Gastrocnemius medialis (tissue), 4 donors: ENCODE measurements around the gene SLC6A4. TPM values are rescaled to one million over a fixed set of nuclear protein-coding genes. Genes with fewer than 3 reads are reported as not detected.
"Not testable (repeated sequence)": the region's sequence is repeated elsewhere in the genome, so short reads cannot be mapped to it uniquely, and the experiment has no call there.

Experiments used
- ATAC-seq, 2 donors: fragments of 150-250 bp; one replicate each; pipeline ENCODE4 v1.9.1; 2016
- DNase-seq, 2 donors: peaks; one replicate each; pipeline ENCODE4 v3.0.0-alpha.2; 2019
- H3K27ac ChIP-seq, 4 donors: fragments of 200-600 bp; sonication (generic); 1 replicate in 1 of 4; 2 replicates in 3 of 4; pipeline ENCODE4 v1.5.1; 2016 to 2018; ENCODE audit warnings: mild to moderate bottlenecking in 2 of 4, moderate library complexity in 1 of 4
- H3K27me3 ChIP-seq, 3 donors: fragments of 200-600 bp; sonication (generic) in 2 of 3; 1 replicate in 1 of 3; 2 replicates in 2 of 3; pipeline versions ENCODE4 v1.5.1 to v1.6.0; 2016 to 2019; ENCODE audit warnings: mild to moderate bottlenecking in 1 of 3, moderate library complexity in 1 of 3
- H3K36me3 ChIP-seq, 2 donors: fragments of 200-600 bp; sonication (generic) in 1 of 2; one replicate each; pipeline ENCODE4 v1.5.1; 2017 to 2018
- H3K4me1 ChIP-seq, 2 donors: fragments of 200-600 bp; sonication (generic) in 1 of 2; one replicate each; pipeline ENCODE4 v1.5.1; 2016 to 2017; ENCODE audit warnings: mild to moderate bottlenecking in 2 of 2
- H3K4me3 ChIP-seq, 4 donors: fragments of 200-600 bp; sonication (generic) in 3 of 4; 1 replicate in 1 of 4; 2 replicates in 3 of 4; pipeline ENCODE4 v1.5.1; 2016 to 2019; ENCODE audit warnings: mild to moderate bottlenecking in 2 of 4
- H3K9me3 ChIP-seq, 3 donors: fragments of 200-600 bp; sonication (generic) in 2 of 3; 1 replicate in 1 of 3; 2 replicates in 2 of 3; pipeline ENCODE4 v1.5.1; 2016 to 2019
- CTCF ChIP-seq, 5 experiments: fragments of 450-650 bp in 3 of 5; fragments of 200-600 bp in 2 of 5; sonication (generic) in 2 of 5; IDR thresholded peaks in 4 of 5; conservative IDR thresholded peaks in 1 of 5; 1 replicate in 4 of 5; 2 replicates in 1 of 5; pipeline ENCODE4 v1.5.1; 2016 to 2019; ENCODE audit warnings: antibody characterized with exemption in 5 of 5, mild to moderate bottlenecking in 3 of 5, moderate library complexity in 3 of 5
- POLR2A ChIP-seq, 2 donors: fragments of 450-650 bp; IDR thresholded peaks; one replicate each; pipeline ENCODE4 v1.6.1; 2017; ENCODE audit warnings: antibody characterized with exemption in 2 of 2, mild to moderate bottlenecking in 2 of 2, moderate library complexity in 2 of 2
- in situ Hi-C, 4 donors: fragments of 200-750 bp; cut with MboI; loops; one replicate each; pipeline versions ENCODE4 v1.15.0 to v1.8.0; 2017; ENCODE audit warnings: low sequenced_read_pairs in 4 of 4
- intact Hi-C: fragments of 100-400 bp; cut with DNase I; formaldehyde crosslinking; loops from one replicate; pipeline ENCODE4 v1.15.1; 2023; ENCODE audit warnings: low total_unique reads
- total RNA-seq, 4 donors: library from RNA; depleted of rRNA; stranded (reverse); fragments of >200 nt; gene quantifications; one replicate each; pipeline versions ENCODE4 v1.1.0 to v1.2.3, GENCODE V29; 2016

The SLC6A4 gene
- total RNA-seq, 4 donors from 2014 or later = 0.35 to 0.46 TPM; not detected in 2

- intact Hi-C loops = no loop called here
- no peaks in the 10 kb centered on the region for H3K36me3 ChIP-seq
- no peaks in the 10 kb centered on the region for H3K9me3 ChIP-seq
- H3K4me1 ChIP-seq = peaks cover 0 to 3% of the 10 kb centered on the region in 2 donors
- no peak overlapping the region for H3K27ac ChIP-seq
- in situ Hi-C loops = no loop called here
- ATAC-seq (no peak), DNase-seq (no peak)
- TF ChIP-seq POLR2A (IDR thresholded peaks at IDR 0.05) (no peak), CTCF (IDR thresholded peaks at IDR 0.05 in 4 of 5, conservative IDR thresholded peaks at IDR 0.05 in 1 of 5) (no peak)
- no peak overlapping the region for H3K4me3 ChIP-seq
- no peaks in the 10 kb centered on the region for H3K27me3 ChIP-seq
These were observed 82.0 kb downstream of the SLC6A4 start for GRCh38 chr17:30153463-30153862.

DNA sequence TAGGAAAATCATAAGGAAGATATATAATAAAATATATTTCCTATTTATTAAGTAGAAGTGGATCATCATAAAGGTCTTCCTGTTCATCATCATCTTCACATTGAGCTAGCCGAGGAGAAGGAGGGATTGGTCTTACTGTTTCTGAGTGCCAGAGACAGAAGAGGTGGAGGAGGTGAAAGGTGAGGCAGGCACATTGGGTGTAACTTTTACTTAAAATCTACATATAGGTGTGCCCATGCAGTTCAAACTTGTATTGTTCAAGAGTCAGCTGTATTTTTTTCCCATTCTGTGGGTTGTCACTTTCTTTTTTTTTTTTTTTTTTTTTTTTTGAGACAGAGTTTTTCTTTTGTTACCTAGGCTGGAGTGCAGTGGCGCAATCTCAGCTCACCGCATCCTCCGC is 84.0 kb downstream of the SLC6A4 start:
- no peaks in the 10 kb centered on the region for H3K4me1 ChIP-seq
- H3K27ac ChIP-seq = no peak overlapping the region
- DNase-seq = no peak
- ATAC-seq = no peak
- no peaks in the 10 kb centered on the region for H3K36me3 ChIP-seq
- TF ChIP-seq CTCF (IDR thresholded peaks at IDR 0.05 in 4 of 5, conservative IDR thresholded peaks at IDR 0.05 in 1 of 5) = no peak
- TF ChIP-seq POLR2A (IDR thresholded peaks at IDR 0.05) = no peak
- no peak overlapping the region for H3K4me3 ChIP-seq
- no peaks in the 10 kb centered on the region for H3K27me3 ChIP-seq
- H3K9me3 ChIP-seq = no peaks in the 10 kb centered on the region
- in situ Hi-C loops = no loop called here
- intact Hi-C loops = no loop called here

GRCh38 chr17:30148376-30148775 is 87.1 kb downstream of the SLC6A4 start:
- ATAC-seq = no peak
- H3K36me3 ChIP-seq = no peaks in the 10 kb centered on the region
- in situ Hi-C loops (no loop called here), intact Hi-C loops (no loop called here)
- H3K9me3 ChIP-seq = no peaks in the 10 kb centered on the region
- H3K4me1 ChIP-seq = no peaks in the 10 kb centered on the region
- TF ChIP-seq CTCF (IDR thresholded peaks at IDR 0.05 in 4 of 5, conservative IDR thresholded peaks at IDR 0.05 in 1 of 5) = no peak
- TF ChIP-seq POLR2A (IDR thresholded peaks at IDR 0.05) = no peak
- no peaks in the 10 kb centered on the region for H3K27me3 ChIP-seq
- no peak overlapping the region for H3K27ac ChIP-seq
- no peak overlapping the region for H3K4me3 ChIP-seq
- no peak for DNase-seq

DNA sequence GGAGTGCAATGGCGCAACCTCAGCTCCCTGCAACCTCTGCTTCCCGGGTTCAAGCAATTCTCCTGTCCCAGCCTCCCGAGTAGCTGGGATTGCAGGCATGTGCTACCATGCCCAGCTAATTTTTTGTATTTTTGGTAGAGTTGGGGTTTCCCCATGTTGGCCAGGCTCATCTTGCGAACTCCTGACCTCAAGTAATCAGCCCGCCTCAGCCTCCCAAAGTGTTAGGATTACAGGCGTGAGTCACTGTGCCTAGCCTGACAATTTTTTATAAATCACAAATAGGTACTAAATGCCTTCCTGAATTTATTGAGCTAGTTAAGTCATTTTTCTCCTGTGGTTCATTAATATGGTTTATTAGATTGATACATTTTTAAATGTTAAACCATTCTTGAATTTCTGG is 87.6 kb downstream of the SLC6A4 start:
- H3K27me3 ChIP-seq, ATAC-seq, H3K4me3 ChIP-seq, DNase-seq, in situ Hi-C loops, H3K4me1 ChIP-seq, intact Hi-C loops, H3K9me3 ChIP-seq, H3K27ac ChIP-seq, H3K36me3 ChIP-seq: not testable (repeated sequence)

Other genes with a start within 250 kb of the SLC6A4 start
- 10 to 100 TPM in 3 of 4 donors, 1 to 10 TPM in 1; 7.4 to 13.3 (median 11.0) TPM for gene NSRP1, start 118.9 kb downstream of the SLC6A4 start, total RNA-seq
- gene BLMH, start 56.2 kb upstream of the SLC6A4 start, total RNA-seq = 10 to 100 TPM in 3 of 4 donors, 1 to 10 TPM in 1; 7.4 to 17.7 (median 16.7) TPM
- gene TMIGD1, start 98.4 kb upstream of the SLC6A4 start, total RNA-seq = under 1 TPM in 1 of 4 donors, not detected in 3; 0.68 TPM
- 10 to 100 TPM; 20.8 to 32.4 (median 28.0) TPM for gene CPD, start 143.2 kb upstream of the SLC6A4 start, total RNA-seq
- 10 to 100 TPM; 22.7 to 29.1 (median 25.8) TPM for gene GOSR1, start 241.7 kb upstream of the SLC6A4 start, total RNA-seq